Measurements from ENCODE around the gene TNS1.
"Not testable (repeated sequence)": the region's sequence is repeated elsewhere in the genome, so short reads cannot be mapped to it uniquely, and the experiment has no call there.

Gene TNS1

GRCh38 chr2:217789003-217789735, 213.6 kb downstream of the TNS1 start:
- DNase-seq: peak; percentile 52 to 76

GRCh38 chr2:217788669-217789002, 214.2 kb downstream of the TNS1 start:
- DNase-seq: no peak

GRCh38 chr2:217787160-217787877, 215.5 kb downstream of the TNS1 start:
- no peak for DNase-seq

- not testable (repeated sequence) for DNase-seq
Observed at GRCh38 chr2:217786560-217786959, 216.2 kb downstream of the TNS1 start.

GRCh38 chr2:217785544-217786045, 217.2 kb downstream of the TNS1 start:
- DNase-seq: peak; percentile 54 to 73

GRCh38 chr2:217784996-217785543, 217.7 kb downstream of the TNS1 start:
- no peak for DNase-seq

GRCh38 chr2:217783243-217783642, 219.6 kb downstream of the TNS1 start:
- no peak for DNase-seq

GRCh38 chr2:217777906-217778305, 224.9 kb downstream of the TNS1 start:
- no peak for DNase-seq

GRCh38 chr2:217776631-217777030, 226.2 kb downstream of the TNS1 start:
- DNase-seq: no peak

GRCh38 chr2:217775920-217776503, 226.8 kb downstream of the TNS1 start:
- no peak for DNase-seq

- no peak for DNase-seq
Observed at GRCh38 chr2:217774232-217774631, 228.6 kb downstream of the TNS1 start.

GRCh38 chr2:217773539-217773938, 229.3 kb downstream of the TNS1 start:
- no peak for DNase-seq

GRCh38 chr2:217766356-217766755, 236.4 kb downstream of the TNS1 start:
- DNase-seq: no peak

- no peak for DNase-seq
Observed at GRCh38 chr2:217761645-217762277, 241.0 kb downstream of the TNS1 start.

GRCh38 chr2:217759991-217760390, 242.8 kb downstream of the TNS1 start:
- no peak for DNase-seq

- no peak for DNase-seq
Observed at GRCh38 chr2:217757108-217757463, 245.7 kb downstream of the TNS1 start.

GRCh38 chr2:217756375-217757107, 246.3 kb downstream of the TNS1 start:
- DNase-seq: peak; percentile 57 to 65

- DNase-seq: no peak
Observed at GRCh38 chr2:217755027-217755745, 247.6 kb downstream of the TNS1 start.

GRCh38 chr2:217753460-217754200, 249.2 kb downstream of the TNS1 start:
- no peak for DNase-seq

- no peak for DNase-seq
Observed at GRCh38 chr2:217752714-217753459, 249.9 kb downstream of the TNS1 start.

Measured in activated CD4-positive, alpha-beta T cell treated with anti-CD3 and anti-CD28 coated beads for 4 hours (primary cell).